ENCODE data around the gene SRRD. TPM values are rescaled to one million over a fixed set of nuclear protein-coding genes. Genes with fewer than 3 reads are reported as not detected.

SRRD gene
- total RNA-seq, 2 experiments from 2014 or later: 23.1 to 33.0 TPM

DNA sequence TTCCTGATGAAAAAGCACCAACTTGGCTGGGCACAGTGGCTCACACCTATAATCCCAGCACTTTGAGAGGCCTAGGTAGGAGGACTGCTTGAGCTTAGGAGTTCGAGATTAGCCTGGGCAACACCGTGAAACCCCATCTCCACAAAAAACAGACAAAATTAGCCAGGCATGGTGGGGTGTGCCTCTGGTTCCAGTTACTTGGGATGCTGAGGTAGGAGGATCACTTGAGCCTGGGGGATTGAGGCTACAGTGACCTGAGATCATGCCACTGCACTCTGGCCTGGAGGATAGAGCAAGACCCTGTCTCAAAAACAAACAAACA lies 3.1 kb upstream of the SRRD start:
- H3K36me3 ChIP-seq (ENCODE audit: insufficient read depth, low read length): peaks cover 36% of the 10 kb centered on the region
- TF ChIP-seq CTCF (conservative IDR thresholded peaks at IDR 0.05; ENCODE audit: low read length): no peak
- TF ChIP-seq EZH2phosphoT487 (IDR thresholded peaks at IDR 0.05; ENCODE audit: borderline replicate concordance, low read depth, low read length): no peak
- peak overlapping the region; percentile 85 for H3K4me2 ChIP-seq (ENCODE audit: low read length)
- intact Hi-C loops (cut with micrococcal nuclease; ENCODE audit: unreplicated experiment): loop anchor here (2.0 kb wide), 1 partner anchor 192 kb away; no protein-coding TSS in a partner anchor
- ChIA-PET CTCF (ENCODE audit: unreplicated experiment) (no interaction called here), POLR2A (interaction anchor here (1.7 to 6.0 kb wide), 4 partner anchors 54 to 193 kb away, joined by 8 to 34 read pairs (median 16); no protein-coding TSS in a partner anchor)
- no peak overlapping the region; the same call in 1 of the 2 replicates for H2AFZ ChIP-seq (ENCODE audit: low read length)
- peaks cover 80% of the 10 kb centered on the region for H3K4me1 ChIP-seq (ENCODE audit: insufficient read depth, low read length, poor library complexity, severe bottlenecking)
- peak overlapping the region; percentile 86 for H3K4me3 ChIP-seq (ENCODE audit: low read depth, low read length, poor library complexity, severe bottlenecking)
- H3K79me2 ChIP-seq (ENCODE audit: insufficient read depth, low read depth, low read length): peaks cover 94% of the 10 kb centered on the region
- DNase-seq (ENCODE audit: low spot score): no peak
- no peaks in the 10 kb centered on the region for H3K9me3 ChIP-seq (ENCODE audit: low read length)
- no peaks in the 10 kb centered on the region for H3K9me2 ChIP-seq (ENCODE audit: insufficient read depth, low read length)
- H3K27ac ChIP-seq (ENCODE audit: low read depth, low read length, poor library complexity, severe bottlenecking): peak overlapping the region; percentile 95
- H4K20me1 ChIP-seq (ENCODE audit: insufficient read depth, low read length): peaks cover 7% of the 10 kb centered on the region; the same call in 1 of the 2 replicates
- BruUV-seq (replicated peaks): no TSS peak

GRCh38 chr22:26481112-26481693 lies 2.5 kb upstream of the SRRD start:
- ChIA-PET POLR2A (interaction anchor here (0.6 to 6.0 kb wide), 11 partner anchors 10 to 192 kb away, joined by 3 to 34 read pairs (median 4); partner anchors contain the start of gene TFIP11), CTCF (ENCODE audit: unreplicated experiment) (interaction anchor here (0.5 to 0.6 kb wide), 2 partner anchors 50 to 160 kb away, joined by 3 read pairs; no protein-coding TSS in a partner anchor)
- Histone ChIP-seq H3K9me2 (ENCODE audit: insufficient read depth, low read length) (no peaks in the 10 kb centered on the region), H4K20me1 (ENCODE audit: insufficient read depth, low read length) (peaks cover 7% of the 10 kb centered on the region; the same call in 1 of the 2 replicates), H3K36me3 (ENCODE audit: insufficient read depth, low read length) (peaks cover 36% of the 10 kb centered on the region), H3K9me3 (ENCODE audit: low read length) (no peaks in the 10 kb centered on the region), H3K79me2 (ENCODE audit: insufficient read depth, low read depth, low read length) (peaks cover 94% of the 10 kb centered on the region), H3K4me1 (ENCODE audit: insufficient read depth, low read length, poor library complexity, severe bottlenecking) (peaks cover 84% of the 10 kb centered on the region), H3K4me3 (ENCODE audit: low read depth, low read length, poor library complexity, severe bottlenecking) (peak overlapping the region; percentile 86), H3K4me2 (ENCODE audit: low read length) (peak overlapping the region; percentile 85), H3K27ac (ENCODE audit: low read depth, low read length, poor library complexity, severe bottlenecking) (peak overlapping the region; percentile 95), H2AFZ (ENCODE audit: low read length) (peak overlapping the region; percentile 1; the same call in 1 of the 2 replicates)
- TF ChIP-seq EZH2phosphoT487 (IDR thresholded peaks at IDR 0.05; ENCODE audit: borderline replicate concordance, low read depth, low read length) (no peak), CTCF (conservative IDR thresholded peaks at IDR 0.05; ENCODE audit: low read length) (no peak; the same call in 1 of the 2 replicates)
- no peak for DNase-seq (ENCODE audit: low spot score)
- BruUV-seq (replicated peaks): no TSS peak
- intact Hi-C loops (cut with micrococcal nuclease; ENCODE audit: unreplicated experiment): loop anchor here (2.0 kb wide), 1 partner anchor 192 kb away; no protein-coding TSS in a partner anchor

DNA sequence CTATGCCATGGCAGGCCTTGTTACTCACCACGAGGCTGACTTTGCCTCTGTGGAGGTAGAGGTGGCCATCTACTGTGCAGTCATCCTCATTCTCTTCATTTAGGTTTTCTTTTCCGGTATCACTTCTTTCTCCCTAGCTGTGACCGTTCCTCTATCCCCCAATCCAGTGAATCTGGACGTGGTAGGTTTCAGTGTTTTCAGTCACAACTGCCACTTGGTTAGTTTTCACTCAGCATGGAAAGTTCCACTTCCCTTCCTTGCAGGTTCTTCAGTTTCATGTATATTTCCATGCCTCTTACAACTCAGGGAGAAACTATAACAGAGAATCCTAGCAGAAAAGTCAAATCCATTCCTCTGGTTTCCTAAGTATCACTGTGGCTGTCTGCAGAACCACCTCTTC lies 2.0 kb upstream of the SRRD start:
- Histone ChIP-seq H3K4me1 (ENCODE audit: insufficient read depth, low read length, poor library complexity, severe bottlenecking) (peaks cover 83% of the 10 kb centered on the region), H3K9me3 (ENCODE audit: low read length) (no peaks in the 10 kb centered on the region), H3K9me2 (ENCODE audit: insufficient read depth, low read length) (no peaks in the 10 kb centered on the region), H4K20me1 (ENCODE audit: insufficient read depth, low read length) (peaks cover 7% of the 10 kb centered on the region; the same call in 1 of the 2 replicates), H3K4me3 (ENCODE audit: low read depth, low read length, poor library complexity, severe bottlenecking) (peak overlapping the region; percentile 86), H3K27ac (ENCODE audit: low read depth, low read length, poor library complexity, severe bottlenecking) (peak overlapping the region; percentile 95), H2AFZ (ENCODE audit: low read length) (peak overlapping the region; percentile 1; the same call in 1 of the 2 replicates), H3K79me2 (ENCODE audit: insufficient read depth, low read depth, low read length) (peaks cover 94% of the 10 kb centered on the region), H3K36me3 (ENCODE audit: insufficient read depth, low read length) (peaks cover 36% of the 10 kb centered on the region), H3K4me2 (ENCODE audit: low read length) (peak overlapping the region; percentile 85)
- TF ChIP-seq EZH2phosphoT487 (IDR thresholded peaks at IDR 0.05; ENCODE audit: borderline replicate concordance, low read depth, low read length): no peak
- TF ChIP-seq CTCF (conservative IDR thresholded peaks at IDR 0.05; ENCODE audit: low read length): 0 out of 2 replicates have a peak, but pooled peaks have one; percentile 30
- DNase-seq (ENCODE audit: low spot score): peak; percentile 48
- BruUV-seq (replicated peaks): no TSS peak
- intact Hi-C loops (cut with micrococcal nuclease; ENCODE audit: unreplicated experiment): loop anchor here (2.0 kb wide), 1 partner anchor 191 kb away; no protein-coding TSS in a partner anchor
- ChIA-PET CTCF (ENCODE audit: unreplicated experiment) (interaction anchor here (0.5 to 0.7 kb wide), 3 partner anchors 50 to 161 kb away, joined by 3 read pairs; no protein-coding TSS in a partner anchor), POLR2A (interaction anchor here (0.6 to 6.0 kb wide), 13 partner anchors 10 to 191 kb away, joined by 3 to 34 read pairs (median 3); partner anchors contain the start of gene TFIP11)

All from OCI-LY7 (cell line).